Upper lobe of left lung (tissue), 6 donors: ENCODE results near the gene KLK2. TPM values are rescaled to one million over a fixed set of nuclear protein-coding genes. Genes with fewer than 3 reads are reported as not detected.

Experiments
- ATAC-seq, 2 donors: fragments of 200-7000 bp; cut with Tn5 transposase; one replicate each; pipeline ENCODE4 v1.9.1; 2022; ENCODE audit warnings: mild to moderate bottlenecking in 2 of 2, moderate library complexity in 2 of 2; ENCODE audit not compliant: low FRiP score in 2 of 2
- DNase-seq, 2 donors: peaks; one replicate each; pipeline ENCODE4 v3.0.0-alpha.2; 2019 to 2020
- H3K27ac ChIP-seq, 4 donors: fragments of 200-600 bp; sonication (generic); one replicate each; pipeline ENCODE4 v1.5.1; 2016 to 2019
- H3K27me3 ChIP-seq, 4 donors: fragments of 200-600 bp; sonication (generic); one replicate each; pipeline ENCODE4 v1.5.1; 2017 to 2019
- H3K36me3 ChIP-seq, 4 donors: fragments of 200-600 bp; sonication (generic); one replicate each; pipeline ENCODE4 v1.5.1; 2016 to 2019
- H3K4me1 ChIP-seq, 4 donors: fragments of 200-600 bp; sonication (generic); one replicate each; pipeline ENCODE4 v1.5.1; 2018 to 2019
- H3K4me3 ChIP-seq, 4 donors: fragments of 200-600 bp; sonication (generic); one replicate each; pipeline ENCODE4 v1.5.1; 2017 to 2019; ENCODE audit warnings: mild to moderate bottlenecking in 2 of 4, moderate library complexity in 1 of 4
- H3K9me3 ChIP-seq, 4 donors: fragments of 200-600 bp; sonication (generic); one replicate each; pipeline ENCODE4 v1.5.1; 2018 to 2019
- EP300 ChIP-seq, 4 donors: sonication (generic); formaldehyde crosslinking; IDR thresholded peaks; one replicate each; pipeline ENCODE4 v1.5.1; 2017; ENCODE audit warnings: antibody characterized with exemption in 4 of 4, control low read depth in 2 of 4
- POLR2A ChIP-seq, 4 donors: fragments of 450-650 bp; IDR thresholded peaks; one replicate each; pipeline ENCODE4 v1.5.1; 2016 to 2017; ENCODE audit warnings: antibody characterized with exemption in 4 of 4, mild to moderate bottlenecking in 2 of 4
- POLR2AphosphoS5 ChIP-seq, 2 donors: sonication (generic); formaldehyde crosslinking; IDR thresholded peaks; one replicate each; pipeline ENCODE4 v1.5.1; 2017; ENCODE audit warnings: antibody characterized with exemption in 2 of 2
- WGBS, 2 donors: methylation state at CpG; one replicate each; pipeline ENCODE4 v1.1.5; 2017 to 2018; 5-methylcytosine and 5-hydroxymethylcytosine counted together
- total RNA-seq, 6 donors: library from RNA; depleted of rRNA in 4 of 6; stranded (reverse); fragments of >200 nt in 4 of 6; gene quantifications; one replicate each; pipeline versions ENCODE4 v1.1.0 to v1.2.1, GENCODE V29; 2016 to 2021
- TF ChIP-seq, protein P1 (sequence below), 6 experiments: fragments of 450-650 bp in 4 of 6; fragments of 200-600 bp in 2 of 6; sonication (generic) in 2 of 6; IDR thresholded peaks; one replicate each; pipeline ENCODE4 v1.5.1; 2016 to 2019; ENCODE audit warnings: antibody characterized with exemption in 6 of 6
- donor health status: DM: no; HTN: no; CAD: no; lungs with moderate emphysema.
- donor health status: DM: no; HTN: yes; CAD: no; lungs with severe emphysema.

KLK2 gene
- total RNA-seq, 6 donors from 2014 or later: not detected

DNA sequence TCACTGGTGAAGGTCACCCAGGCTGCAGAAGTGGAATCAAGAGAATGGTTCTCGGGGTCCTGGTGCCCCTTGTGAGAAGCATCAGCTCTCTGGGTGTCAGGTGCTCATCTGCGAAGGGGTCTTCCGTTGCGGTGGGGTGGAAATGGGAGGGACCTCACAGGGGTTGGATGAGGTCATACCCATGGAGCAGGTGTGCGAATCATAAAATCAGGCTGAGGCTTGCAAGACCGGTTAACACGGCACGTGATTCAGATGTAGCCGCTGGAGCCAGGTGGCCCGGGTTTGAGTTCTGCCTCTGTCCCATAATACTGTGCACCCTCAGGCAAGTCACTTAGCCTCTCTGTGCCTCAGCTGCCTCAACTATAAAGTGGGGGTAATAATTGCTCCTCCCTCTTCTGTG lies 35.9 kb upstream of the KLK2 start:
- no peaks in the 10 kb centered on the region for H3K9me3 ChIP-seq
- no peak overlapping the region for H3K4me3 ChIP-seq
- DNase-seq (no peak), ATAC-seq (no peak)
- H3K36me3 ChIP-seq: no peaks in the 10 kb centered on the region
- TF ChIP-seq POLR2A (IDR thresholded peaks at IDR 0.05) (no peak), POLR2AphosphoS5 (IDR thresholded peaks at IDR 0.05) (no peak), EP300 (IDR thresholded peaks at IDR 0.05) (no peak)
- TF ChIP-seq, protein P1, sequence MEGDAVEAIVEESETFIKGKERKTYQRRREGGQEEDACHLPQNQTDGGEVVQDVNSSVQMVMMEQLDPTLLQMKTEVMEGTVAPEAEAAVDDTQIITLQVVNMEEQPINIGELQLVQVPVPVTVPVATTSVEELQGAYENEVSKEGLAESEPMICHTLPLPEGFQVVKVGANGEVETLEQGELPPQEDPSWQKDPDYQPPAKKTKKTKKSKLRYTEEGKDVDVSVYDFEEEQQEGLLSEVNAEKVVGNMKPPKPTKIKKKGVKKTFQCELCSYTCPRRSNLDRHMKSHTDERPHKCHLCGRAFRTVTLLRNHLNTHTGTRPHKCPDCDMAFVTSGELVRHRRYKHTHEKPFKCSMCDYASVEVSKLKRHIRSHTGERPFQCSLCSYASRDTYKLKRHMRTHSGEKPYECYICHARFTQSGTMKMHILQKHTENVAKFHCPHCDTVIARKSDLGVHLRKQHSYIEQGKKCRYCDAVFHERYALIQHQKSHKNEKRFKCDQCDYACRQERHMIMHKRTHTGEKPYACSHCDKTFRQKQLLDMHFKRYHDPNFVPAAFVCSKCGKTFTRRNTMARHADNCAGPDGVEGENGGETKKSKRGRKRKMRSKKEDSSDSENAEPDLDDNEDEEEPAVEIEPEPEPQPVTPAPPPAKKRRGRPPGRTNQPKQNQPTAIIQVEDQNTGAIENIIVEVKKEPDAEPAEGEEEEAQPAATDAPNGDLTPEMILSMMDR (IDR thresholded peaks at IDR 0.05): no peak
- WGBS, 2 donors: 67 to 83% methylated on average over 8 to 10 of the region's 10 CpGs
- H3K4me1 ChIP-seq: peaks cover 4 to 16% (median 10%) of the 10 kb centered on the region in 4 donors
- peaks cover 0 to 8% (median 3%) of the 10 kb centered on the region in 4 donors for H3K27me3 ChIP-seq
- no peak overlapping the region for H3K27ac ChIP-seq

DNA sequence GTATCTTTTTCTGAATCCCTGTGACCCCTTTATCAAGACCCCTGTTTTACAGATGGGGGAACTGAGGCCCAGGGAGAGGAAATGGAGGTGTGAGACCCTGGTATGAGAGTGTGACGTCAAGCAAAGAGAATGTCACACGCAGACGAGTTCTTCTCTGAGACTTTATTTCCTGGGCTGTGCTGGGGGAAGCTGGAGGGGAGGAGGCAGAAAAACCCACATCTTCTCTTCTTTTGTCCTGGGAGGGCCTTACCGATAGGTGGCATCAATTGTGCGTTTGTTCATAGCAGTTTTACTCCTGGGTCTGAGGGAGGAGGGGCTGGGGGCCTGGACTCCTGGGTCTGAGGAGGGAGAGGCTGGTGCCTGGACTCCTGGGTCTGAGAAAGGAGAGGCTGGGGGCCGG lies 35.0 kb upstream of the KLK2 start:
- WGBS, 2 donors: 21% methylated on average over 6 of the region's 6 CpGs
- peaks cover 4 to 16% (median 10%) of the 10 kb centered on the region in 4 donors for H3K4me1 ChIP-seq
- TF ChIP-seq POLR2A (IDR thresholded peaks at IDR 0.05) (no peak), EP300 (IDR thresholded peaks at IDR 0.05) (no peak), POLR2AphosphoS5 (IDR thresholded peaks at IDR 0.05) (no peak)
- TF ChIP-seq, protein P1 (IDR thresholded peaks at IDR 0.05): no peak
- H3K27ac ChIP-seq: no peak overlapping the region
- ATAC-seq (no peak), DNase-seq (no peak)
- H3K36me3 ChIP-seq: no peaks in the 10 kb centered on the region
- no peak overlapping the region for H3K4me3 ChIP-seq
- no peaks in the 10 kb centered on the region for H3K9me3 ChIP-seq
- H3K27me3 ChIP-seq: peaks cover 0 to 8% (median 3%) of the 10 kb centered on the region in 4 donors

DNA sequence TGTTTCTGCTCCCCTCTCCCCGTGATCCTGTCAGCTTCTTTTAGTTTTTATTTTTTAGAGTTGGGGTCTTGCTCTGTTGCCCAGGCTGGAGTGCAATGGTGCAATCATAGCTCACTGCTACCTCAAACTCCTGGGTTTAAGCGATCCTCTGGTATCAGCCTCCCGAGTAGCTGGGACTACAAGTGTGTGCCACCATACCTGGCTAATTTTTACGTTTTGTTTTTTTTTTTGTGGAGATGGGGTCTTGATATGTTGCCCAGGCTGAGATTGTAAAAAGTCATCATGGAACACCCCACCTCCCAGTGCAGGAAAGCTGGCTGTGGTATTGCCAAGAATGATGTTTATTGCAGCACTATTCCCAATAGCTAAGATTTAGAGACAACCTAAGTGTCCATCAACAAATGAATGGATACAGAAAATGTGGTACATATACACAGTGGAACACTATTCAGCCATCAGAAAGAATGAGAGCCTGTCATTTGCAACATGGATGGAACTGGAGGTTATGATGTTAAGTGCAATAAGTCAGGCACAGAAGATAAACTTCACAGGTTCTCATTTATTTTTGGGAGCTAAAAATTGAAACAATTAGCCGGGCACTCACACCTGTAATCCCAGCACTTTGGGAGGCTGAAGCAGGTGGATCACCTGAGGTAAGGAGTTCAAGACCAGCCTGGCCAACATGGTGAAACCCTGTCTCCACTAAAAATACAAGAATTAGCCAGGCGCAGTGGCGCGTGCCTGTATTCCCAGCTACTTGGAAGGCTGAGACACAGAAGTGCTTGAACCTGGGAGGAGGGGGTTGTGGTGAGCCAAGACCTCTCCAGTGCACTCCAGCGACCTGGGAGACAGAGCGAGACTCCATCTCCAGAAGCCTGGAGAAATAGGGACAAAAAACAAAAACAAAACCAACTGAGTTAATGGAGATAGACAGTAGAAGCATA lies 33.3 kb upstream of the KLK2 start:
- DNase-seq (no peak), ATAC-seq (no peak)
- Histone ChIP-seq H3K4me1 (peaks cover 4 to 15% (median 10%) of the 10 kb centered on the region in 4 donors), H3K27ac (no peak overlapping the region), H3K36me3 (no peaks in the 10 kb centered on the region), H3K9me3 (peaks cover 0 to 10% (median 0%) of the 10 kb centered on the region in 4 donors), H3K27me3 (peaks cover 0 to 8% (median 3%) of the 10 kb centered on the region in 4 donors), H3K4me3 (no peak overlapping the region)
- WGBS, 2 donors: 67 to 71% methylated on average over 10 of the region's 10 CpGs
- TF ChIP-seq POLR2AphosphoS5 (IDR thresholded peaks at IDR 0.05) (no peak), POLR2A (IDR thresholded peaks at IDR 0.05) (no peak), EP300 (IDR thresholded peaks at IDR 0.05) (no peak)
- TF ChIP-seq, protein P1 (IDR thresholded peaks at IDR 0.05): no peak

DNA sequence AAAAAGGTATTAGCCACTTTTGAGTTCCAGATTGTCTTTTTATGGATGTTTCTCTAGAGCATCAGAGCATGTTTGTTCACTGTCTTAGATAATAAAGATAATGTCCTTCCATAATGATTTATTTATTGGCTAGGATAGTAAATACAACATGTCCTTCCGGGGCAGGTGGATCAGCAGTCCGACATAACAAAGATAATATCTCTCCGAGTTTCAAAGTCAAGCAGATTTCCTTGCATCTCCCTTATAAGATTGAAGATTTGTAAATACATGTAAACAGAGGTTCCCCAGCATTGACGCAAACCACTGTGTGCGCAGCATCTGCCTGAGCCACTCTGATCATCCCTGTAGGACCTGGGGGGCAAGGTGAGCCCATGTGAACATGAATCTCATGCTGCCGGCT lies 31.1 kb upstream of the KLK2 start:
- H3K4me3 ChIP-seq: no peak overlapping the region
- no peaks in the 10 kb centered on the region for H3K36me3 ChIP-seq
- DNase-seq (no peak), ATAC-seq (no peak)
- no peaks in the 10 kb centered on the region for H3K4me1 ChIP-seq
- WGBS, 2 donors: 72 to 90% methylated on average over 5 to 6 of the region's 6 CpGs
- peaks cover 0 to 10% (median 0%) of the 10 kb centered on the region in 4 donors for H3K9me3 ChIP-seq
- H3K27ac ChIP-seq: no peak overlapping the region
- TF ChIP-seq EP300 (IDR thresholded peaks at IDR 0.05) (no peak), POLR2AphosphoS5 (IDR thresholded peaks at IDR 0.05) (no peak), POLR2A (IDR thresholded peaks at IDR 0.05) (no peak)
- TF ChIP-seq, protein P1 (IDR thresholded peaks at IDR 0.05): no peak
- no peaks in the 10 kb centered on the region for H3K27me3 ChIP-seq
